ENCODE measurements around the gene C6orf15.
"Not testable (repeated sequence)": the region's sequence is repeated elsewhere in the genome, so short reads cannot be mapped to it uniquely, and the experiment has no call there.

C6orf15 gene

DNA sequence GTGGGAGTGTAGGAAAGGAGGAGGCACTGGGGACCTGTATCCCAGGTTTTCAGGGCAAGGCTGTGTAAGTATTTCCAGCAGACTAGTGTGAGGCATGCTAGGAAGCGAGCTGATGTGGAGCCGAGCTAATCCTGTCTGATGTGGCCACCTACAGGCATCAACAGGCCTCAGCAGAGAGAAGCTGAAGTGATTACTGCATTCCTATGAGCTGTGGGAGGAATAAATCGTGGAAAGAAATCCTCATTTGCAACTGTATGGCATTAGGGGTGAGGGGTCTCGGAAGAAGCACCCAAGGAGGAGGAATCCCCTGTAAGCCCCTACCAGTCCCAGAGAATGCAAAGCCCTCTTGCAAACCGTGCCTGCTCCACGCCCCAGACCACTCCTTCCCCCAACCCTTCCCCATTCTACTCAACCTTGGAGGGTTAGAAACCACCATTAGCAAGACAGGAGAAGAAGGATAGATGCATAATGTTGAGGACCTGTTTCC, 41.6 kb downstream of the C6orf15 start:
- no peak for DNase-seq (ENCODE audit: low read depth in 3 of 3, low spot score in 1 of 3)

DNA sequence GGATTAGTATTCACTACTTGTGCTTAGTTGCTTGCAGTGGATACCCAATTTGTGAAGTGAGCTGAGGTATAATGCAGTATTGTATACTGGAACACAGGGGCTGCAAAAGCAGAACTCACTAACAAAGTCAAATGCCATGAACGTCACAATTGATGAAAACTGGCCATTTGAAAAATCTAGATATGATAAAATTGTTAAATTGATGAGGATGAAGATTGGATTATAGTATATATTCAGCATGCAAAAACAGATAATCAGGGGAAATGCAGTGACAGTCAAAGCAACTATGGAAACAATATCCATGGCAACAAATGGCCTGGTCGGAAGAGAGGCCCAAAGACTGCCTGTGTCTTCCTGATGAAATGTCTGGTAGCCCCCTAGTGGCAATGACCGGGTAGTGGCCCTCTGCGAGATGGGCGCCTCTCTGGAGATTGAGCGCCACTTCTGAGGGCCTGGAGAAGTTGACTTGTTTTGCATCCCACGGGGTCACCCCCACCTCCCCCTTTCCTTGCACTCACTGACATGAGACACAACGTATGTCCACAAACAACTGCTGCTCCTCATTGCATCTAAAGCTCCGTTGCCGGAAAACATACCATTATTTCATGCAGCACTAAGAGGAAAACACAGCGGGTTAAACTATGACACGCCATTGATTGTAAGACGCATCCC, 43.6 kb downstream of the C6orf15 start:
- peak; percentile 26 to 51 (median 35) for DNase-seq (ENCODE audit: low read depth in 3 of 3, low spot score in 1 of 3)

DNA sequence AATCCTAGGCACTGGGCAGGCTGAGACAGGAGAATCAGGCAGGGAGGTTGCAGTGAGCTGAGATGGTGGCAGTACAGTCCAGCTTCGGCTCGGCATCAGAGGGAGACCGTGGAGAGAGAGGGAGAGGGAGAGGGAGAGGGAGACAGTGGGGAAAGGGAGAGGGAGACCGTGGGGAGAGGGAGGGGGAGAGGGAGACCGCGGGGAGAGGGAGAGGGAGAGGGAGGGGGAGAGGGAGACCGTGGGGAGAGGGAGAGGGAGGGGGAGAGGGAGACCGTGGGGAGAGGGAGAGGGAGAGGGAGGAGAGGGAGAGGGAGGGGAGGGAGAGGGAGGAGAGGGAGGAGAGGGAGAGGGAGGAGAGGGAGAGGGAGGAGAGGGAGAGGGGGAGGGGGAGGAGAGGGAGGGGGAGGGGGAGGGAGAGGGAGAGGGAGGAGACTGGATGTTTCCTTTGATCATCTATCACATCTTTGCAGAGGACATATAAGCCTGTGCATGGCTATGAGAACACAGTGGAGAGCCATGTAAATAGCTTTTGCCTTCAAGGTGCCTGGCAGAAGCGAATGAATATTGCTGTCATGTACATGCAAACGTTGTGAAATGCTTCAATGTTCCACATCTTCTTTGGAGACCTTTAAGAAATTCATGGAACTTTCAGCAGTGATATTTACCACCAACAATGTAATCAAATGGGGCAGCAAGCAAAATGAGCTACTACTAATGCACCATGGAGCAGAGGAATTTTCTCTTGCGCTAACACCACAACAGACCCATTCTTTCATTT, 44.3 kb downstream of the C6orf15 start:
- not testable (repeated sequence) for DNase-seq (ENCODE audit: low read depth in 3 of 3, low spot score in 1 of 3)

DNA sequence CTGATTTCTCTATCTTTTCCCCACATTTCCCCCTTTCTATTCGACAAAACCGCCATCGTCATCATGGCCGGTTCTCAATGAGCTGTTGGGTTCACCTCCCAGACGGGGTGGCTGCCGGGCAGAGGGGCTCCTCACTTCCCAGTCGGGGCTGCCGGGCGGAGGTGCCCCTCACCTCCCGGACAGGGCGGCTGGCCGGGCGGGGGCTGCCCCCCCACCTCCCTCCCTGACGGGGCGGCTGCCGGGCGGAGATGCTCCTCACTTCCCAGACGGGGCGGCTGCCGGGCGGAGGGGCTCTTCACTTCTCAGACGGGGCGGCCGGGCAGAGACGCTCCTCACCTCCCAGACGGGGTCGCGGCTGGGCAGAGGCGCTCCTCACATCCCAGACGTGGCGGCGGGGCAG, 45.3 kb downstream of the C6orf15 start:
- DNase-seq (ENCODE audit: low read depth in 3 of 3, low spot score in 1 of 3): not testable (repeated sequence)

DNA sequence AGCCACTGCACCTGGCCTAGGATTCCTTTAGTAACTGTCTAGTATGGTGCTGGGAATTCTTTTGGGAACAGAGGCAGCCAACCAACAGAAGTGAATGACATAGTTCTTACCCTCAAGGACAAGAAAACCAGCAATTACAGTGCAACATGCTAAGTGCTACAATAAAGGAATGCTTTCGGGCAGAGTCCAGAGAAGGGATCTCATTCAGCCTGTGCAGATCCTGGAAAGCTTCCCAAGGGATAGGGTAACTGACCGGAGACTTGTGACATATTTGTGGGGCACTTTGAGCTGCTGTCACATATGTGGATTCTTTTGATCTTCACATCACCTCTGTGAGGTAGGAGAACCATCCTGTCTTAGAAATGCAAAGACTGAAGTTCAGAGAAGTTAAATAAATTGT, 46.8 kb downstream of the C6orf15 start:
- no peak for DNase-seq (ENCODE audit: low read depth in 3 of 3, low spot score in 1 of 3)

DNA sequence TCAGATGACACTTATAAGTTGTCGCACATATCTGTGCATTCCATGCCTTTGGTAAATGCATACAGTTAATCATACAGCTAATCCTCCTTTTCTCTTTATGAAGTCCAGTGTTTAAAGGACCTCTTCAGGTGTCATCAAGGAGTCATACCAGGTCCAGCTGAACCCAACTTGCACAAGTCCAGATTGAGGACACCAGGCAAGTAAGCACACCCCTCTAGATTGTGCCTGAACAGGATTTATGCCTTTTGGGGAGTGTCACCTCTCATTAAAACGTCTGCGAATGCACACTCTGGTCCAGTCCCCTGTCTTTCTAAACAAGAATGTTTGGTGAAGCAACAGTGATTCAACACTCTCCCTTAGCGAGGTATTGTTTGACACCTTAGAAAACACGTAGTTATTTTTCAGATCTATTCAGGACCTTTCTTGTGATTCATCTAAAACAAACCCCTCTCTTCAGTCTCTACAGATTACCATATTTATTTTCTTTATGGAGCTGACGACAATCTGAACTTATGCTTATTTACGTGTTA, 48.4 kb downstream of the C6orf15 start:
- no peak for DNase-seq (ENCODE audit: low read depth in 3 of 3, low spot score in 1 of 3)
